WI38 (cell line): Measurements from ENCODE around the gene RCOR3.
"Not testable (repeated sequence)": the region's sequence is repeated elsewhere in the genome, so short reads cannot be mapped to it uniquely, and the experiment has no call there.

Experiments
- H3K4me3 ChIP-seq: 2 replicates; pipeline ENCODE4 v1.5.1; 2011; ENCODE audit warnings: low read depth, mild to moderate bottlenecking, control low read depth, low read length
- CTCF ChIP-seq: IDR thresholded peaks from 2 replicates; pipeline ENCODE4 v1.5.1; 2012; ENCODE audit warnings: low read depth, mild to moderate bottlenecking, control low read depth, low read length

The RCOR3 gene

DNA sequence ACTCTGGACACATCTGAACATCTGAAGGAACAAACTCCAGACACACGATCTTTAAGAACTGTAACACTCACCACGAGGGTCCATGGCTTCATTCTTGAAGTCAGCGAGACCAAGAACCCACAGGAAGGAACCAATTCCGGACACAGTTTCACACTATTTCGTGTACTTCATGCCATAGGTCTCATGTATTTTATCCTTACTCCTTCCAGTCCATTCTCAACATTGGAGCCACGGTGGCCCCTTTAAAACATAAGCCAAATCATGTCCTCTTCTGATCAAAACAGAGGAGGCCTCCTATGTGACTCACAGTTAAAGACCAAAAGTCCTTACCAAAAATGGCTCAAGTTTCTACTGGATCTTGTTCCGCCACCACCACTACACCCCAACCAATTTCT lies 29.8 kb upstream of the RCOR3 start:
- H3K4me3 ChIP-seq = no peak overlapping the region
- TF ChIP-seq CTCF = no peak

GRCh38 chr1:211231873-211232272 lies 27.3 kb upstream of the RCOR3 start:
- no peak overlapping the region for H3K4me3 ChIP-seq
- TF ChIP-seq CTCF = no peak

DNA sequence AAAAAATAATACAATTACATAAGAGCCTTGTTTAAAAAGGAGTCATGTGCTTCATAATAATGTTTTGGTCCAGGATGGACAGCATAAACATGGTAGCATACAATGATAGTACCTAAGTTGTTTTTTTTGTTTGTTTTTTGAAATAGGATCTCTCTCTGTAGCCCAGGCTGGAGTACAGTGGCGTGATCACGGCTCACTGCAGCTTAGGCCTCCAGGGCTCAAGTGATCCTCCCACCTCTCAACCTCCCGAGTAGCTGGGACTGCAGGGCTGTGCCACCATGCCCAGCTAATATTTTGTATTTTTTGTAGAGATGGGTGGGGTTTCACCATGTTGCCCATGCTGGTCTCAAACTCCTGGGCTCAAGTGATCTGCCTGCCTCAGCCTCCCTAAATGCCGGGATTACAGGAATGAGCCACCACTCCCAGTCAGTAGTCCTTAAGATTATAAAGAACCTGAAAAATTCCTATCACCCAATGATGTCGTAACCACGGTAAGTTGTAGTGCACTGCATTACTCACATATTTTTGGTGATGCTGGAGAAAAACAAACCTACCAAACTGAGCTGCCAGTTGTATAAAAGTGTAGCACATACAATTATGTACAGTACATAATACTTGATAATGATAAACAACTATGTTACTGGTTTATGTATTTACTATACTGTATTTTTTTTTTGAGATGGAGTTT lies 22.4 kb upstream of the RCOR3 start:
- no peak overlapping the region for H3K4me3 ChIP-seq
- TF ChIP-seq CTCF = no peak

DNA sequence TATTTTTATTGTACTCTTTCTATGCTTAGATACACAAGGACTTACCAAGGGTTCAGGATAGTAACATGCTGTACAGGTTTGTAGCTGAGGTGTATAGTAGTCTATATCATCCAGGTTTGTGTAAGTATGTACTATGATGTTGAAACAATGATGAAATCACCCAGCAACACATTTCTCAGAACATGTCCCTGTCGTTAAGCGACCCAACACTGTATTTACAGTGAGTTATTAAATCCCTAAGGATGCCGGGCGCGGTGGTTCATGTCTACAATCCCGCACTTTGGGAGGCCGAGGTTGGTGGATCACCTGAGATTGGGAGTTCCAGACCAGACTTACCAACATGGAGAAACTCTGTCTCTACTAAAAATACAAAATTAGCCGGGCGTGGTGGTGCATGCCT lies 21.6 kb upstream of the RCOR3 start:
- H3K4me3 ChIP-seq = no peak overlapping the region
- TF ChIP-seq CTCF = no peak

GRCh38 chr1:211240567-211240966 lies 18.6 kb upstream of the RCOR3 start:
- H3K4me3 ChIP-seq = not testable (repeated sequence)

- no peak for TF ChIP-seq CTCF
- no peak overlapping the region for H3K4me3 ChIP-seq
Observed at GRCh38 chr1:211241071-211241470, 18.1 kb upstream of the RCOR3 start.

DNA sequence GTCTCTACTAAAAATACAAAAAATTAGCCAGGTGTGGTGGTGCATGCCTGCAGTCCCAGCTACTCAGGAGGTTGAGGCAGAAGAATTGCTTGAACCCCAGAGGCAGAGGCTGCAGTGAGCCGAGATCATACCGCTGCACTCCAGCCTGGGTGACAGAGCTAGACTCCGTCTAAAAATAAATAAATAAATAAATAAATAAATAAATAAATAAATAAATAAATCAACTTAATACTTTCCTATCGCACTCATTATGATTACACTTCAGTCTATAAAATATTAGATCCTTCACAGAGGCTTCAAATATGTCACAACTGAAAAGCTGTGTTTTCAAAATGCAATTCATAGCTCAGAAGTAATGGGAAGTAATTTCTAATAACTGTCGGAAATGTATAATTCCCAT lies 15.5 kb upstream of the RCOR3 start:
- not testable (repeated sequence) for H3K4me3 ChIP-seq

DNA sequence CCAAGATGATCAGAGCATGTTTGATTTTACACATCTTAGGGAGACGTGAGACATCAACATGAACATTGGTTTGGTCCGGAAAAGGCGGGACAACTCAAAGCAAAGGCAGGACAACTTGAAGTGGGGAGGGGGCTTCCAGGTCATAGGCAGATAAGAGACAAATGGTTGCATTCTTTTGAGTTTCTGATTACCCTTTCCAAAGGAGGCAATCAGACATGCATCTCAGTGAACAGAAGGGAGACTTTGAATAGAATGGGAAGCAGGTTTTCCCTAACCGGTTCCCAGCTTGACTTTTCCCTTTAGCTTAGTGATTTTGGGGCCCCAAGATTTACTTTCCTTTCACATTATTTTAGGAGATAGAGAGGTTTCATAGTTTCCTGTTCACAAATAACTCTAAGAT lies 12.6 kb upstream of the RCOR3 start:
- H3K4me3 ChIP-seq = not testable (repeated sequence)

DNA sequence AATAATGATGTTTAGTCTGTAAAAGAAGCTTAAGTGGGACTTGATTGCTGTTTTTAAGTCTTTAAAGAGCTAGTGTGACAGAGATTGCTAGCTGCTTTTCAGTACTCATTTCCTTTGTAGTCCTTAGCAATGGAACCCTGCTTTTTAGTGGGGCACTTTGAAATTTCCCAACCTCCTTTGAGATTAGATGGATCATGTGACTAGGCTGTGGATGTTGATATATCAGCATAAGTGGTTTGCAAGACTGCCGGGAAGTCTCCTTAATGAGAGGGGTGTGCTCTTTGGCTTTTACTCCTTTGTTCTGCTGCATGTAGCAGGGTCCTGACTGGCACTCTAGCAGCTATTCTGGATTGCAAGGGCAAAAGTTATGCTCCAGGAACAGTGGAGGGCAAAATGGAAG lies 11.2 kb upstream of the RCOR3 start:
- no peak for TF ChIP-seq CTCF

DNA sequence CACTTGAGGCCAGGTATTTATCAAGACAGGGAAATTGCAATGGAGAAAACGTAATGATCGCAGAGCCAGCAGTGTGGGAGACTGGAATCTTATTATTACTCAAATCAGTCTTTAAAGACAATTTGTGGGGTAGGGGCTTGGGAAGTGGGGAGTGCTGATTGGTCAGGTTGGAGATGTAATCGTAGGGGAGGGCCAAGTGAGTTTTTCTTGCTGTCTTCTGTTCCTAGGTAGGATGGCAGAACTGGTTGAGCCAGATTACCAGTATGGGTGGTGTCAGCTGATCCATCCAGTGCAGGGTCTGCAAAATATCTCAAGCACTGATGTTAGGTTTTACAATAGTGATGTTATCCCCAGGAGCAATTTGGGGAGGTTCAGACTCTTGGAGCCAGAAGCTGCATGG lies 9.6 kb upstream of the RCOR3 start:
- H3K4me3 ChIP-seq = not testable (repeated sequence)

More for the DNA sequence above, 11.2 kb upstream of the RCOR3 start:
- H3K4me3 ChIP-seq = no peak overlapping the region
